ENCODE results near the gene FOXE1.
A peak's percentile ranks its signal among the peaks of the same experiment; 100 is the strongest.

Gene FOXE1

DNA sequence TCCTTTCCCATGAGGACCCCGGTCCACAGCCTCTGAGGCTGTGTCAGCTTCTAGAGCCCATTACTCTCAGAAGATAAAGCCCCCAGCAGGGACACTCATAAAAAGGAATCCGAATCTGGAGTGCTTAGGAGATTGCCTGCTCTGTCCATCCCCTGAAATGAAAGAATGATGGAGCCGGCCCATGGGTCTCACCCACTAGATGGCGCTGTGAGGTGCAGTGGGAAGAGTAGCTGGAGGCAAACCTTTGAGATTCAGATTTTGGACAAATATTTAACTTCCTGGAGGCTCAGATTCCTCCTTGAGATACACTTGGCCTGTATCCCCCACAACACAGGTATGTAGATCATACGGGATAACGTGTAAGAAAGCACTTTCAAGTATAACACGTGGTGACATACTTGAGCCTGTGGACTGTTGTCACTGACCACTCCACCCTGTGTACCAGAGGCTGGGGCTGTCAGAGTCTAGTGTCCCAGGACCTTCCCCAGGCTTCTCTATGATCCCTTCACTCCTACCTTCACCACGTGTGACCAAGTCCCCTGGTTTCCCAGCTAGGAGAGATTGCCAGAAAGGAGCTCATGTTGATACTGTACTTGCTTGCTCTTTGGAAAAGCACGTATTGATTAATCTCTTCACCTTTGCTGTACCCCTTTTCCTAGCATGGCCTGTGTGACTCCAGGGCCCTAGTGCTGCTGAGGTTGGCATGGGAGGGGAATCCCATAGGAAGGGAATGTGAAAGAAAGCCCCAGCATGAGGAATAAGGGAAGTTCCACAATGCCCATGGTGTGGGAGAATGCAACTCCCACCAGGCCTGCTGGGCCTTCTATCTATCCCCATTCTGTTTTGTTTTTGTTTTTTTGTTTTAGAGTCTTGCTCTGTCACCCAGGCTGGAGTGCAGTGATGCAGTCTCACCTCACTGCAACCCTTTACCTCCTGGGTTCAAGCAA, 37.2 kb downstream of the FOXE1 start:
- TF ChIP-seq, protein P1, sequence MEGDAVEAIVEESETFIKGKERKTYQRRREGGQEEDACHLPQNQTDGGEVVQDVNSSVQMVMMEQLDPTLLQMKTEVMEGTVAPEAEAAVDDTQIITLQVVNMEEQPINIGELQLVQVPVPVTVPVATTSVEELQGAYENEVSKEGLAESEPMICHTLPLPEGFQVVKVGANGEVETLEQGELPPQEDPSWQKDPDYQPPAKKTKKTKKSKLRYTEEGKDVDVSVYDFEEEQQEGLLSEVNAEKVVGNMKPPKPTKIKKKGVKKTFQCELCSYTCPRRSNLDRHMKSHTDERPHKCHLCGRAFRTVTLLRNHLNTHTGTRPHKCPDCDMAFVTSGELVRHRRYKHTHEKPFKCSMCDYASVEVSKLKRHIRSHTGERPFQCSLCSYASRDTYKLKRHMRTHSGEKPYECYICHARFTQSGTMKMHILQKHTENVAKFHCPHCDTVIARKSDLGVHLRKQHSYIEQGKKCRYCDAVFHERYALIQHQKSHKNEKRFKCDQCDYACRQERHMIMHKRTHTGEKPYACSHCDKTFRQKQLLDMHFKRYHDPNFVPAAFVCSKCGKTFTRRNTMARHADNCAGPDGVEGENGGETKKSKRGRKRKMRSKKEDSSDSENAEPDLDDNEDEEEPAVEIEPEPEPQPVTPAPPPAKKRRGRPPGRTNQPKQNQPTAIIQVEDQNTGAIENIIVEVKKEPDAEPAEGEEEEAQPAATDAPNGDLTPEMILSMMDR (conservative IDR thresholded peaks at IDR 0.05; ENCODE audit: low read depth, low read length): peak; percentile 80
- no peak overlapping the region for H3K27ac ChIP-seq
- H3K9ac ChIP-seq: no peak overlapping the region
- no peak overlapping the region for H3K4me2 ChIP-seq
- H3K79me2 ChIP-seq (ENCODE audit: insufficient read depth, low read depth): no peaks in the 10 kb centered on the region
- H3K27me3 ChIP-seq (ENCODE audit: insufficient read depth, low read depth): no peaks in the 10 kb centered on the region
- no peaks in the 10 kb centered on the region for H3K36me3 ChIP-seq (ENCODE audit: insufficient read depth)
- H2AFZ ChIP-seq (ENCODE audit: low read depth): no peak overlapping the region
- H4K20me1 ChIP-seq (ENCODE audit: insufficient read depth): no peaks in the 10 kb centered on the region
- H3K4me1 ChIP-seq (ENCODE audit: low read depth, poor library complexity, severe bottlenecking): no peaks in the 10 kb centered on the region
- no peak overlapping the region for H3K4me3 ChIP-seq (IDR thresholded peaks at IDR 0.05; ENCODE audit: insufficient read depth, low read depth, low read length)

DNA sequence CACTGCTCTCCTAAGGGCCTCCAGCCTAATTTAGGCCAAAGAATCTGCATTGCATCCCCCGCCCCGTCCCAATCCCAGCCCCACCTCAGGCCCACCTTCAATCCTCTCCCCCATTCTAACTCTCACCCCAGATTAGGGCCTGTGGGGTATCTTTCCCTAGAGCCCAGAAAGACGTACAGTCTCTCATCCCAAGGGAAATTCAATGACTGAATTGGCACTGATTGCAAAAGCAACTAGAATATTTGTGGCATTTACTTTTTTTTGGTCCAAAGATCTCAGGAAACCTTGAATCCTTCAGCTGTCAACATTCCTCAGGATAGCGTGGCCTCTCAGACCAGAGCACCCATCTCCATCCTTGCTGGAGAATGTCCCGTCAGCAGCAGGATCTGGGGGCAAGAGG, 38.7 kb downstream of the FOXE1 start:
- H3K36me3 ChIP-seq (ENCODE audit: insufficient read depth): no peaks in the 10 kb centered on the region
- no peak overlapping the region for H2AFZ ChIP-seq (ENCODE audit: low read depth)
- H3K4me2 ChIP-seq: no peak overlapping the region
- H3K27me3 ChIP-seq (ENCODE audit: insufficient read depth, low read depth): no peaks in the 10 kb centered on the region
- no peak overlapping the region for H3K27ac ChIP-seq
- H3K4me3 ChIP-seq (IDR thresholded peaks at IDR 0.05; ENCODE audit: insufficient read depth, low read depth, low read length): no peak overlapping the region
- TF ChIP-seq, protein P1 (conservative IDR thresholded peaks at IDR 0.05; ENCODE audit: low read depth, low read length): no peak
- no peak overlapping the region for H3K9ac ChIP-seq
- H3K79me2 ChIP-seq (ENCODE audit: insufficient read depth, low read depth): no peaks in the 10 kb centered on the region
- no peaks in the 10 kb centered on the region for H4K20me1 ChIP-seq (ENCODE audit: insufficient read depth)
- no peaks in the 10 kb centered on the region for H3K4me1 ChIP-seq (ENCODE audit: low read depth, poor library complexity, severe bottlenecking)

DNA sequence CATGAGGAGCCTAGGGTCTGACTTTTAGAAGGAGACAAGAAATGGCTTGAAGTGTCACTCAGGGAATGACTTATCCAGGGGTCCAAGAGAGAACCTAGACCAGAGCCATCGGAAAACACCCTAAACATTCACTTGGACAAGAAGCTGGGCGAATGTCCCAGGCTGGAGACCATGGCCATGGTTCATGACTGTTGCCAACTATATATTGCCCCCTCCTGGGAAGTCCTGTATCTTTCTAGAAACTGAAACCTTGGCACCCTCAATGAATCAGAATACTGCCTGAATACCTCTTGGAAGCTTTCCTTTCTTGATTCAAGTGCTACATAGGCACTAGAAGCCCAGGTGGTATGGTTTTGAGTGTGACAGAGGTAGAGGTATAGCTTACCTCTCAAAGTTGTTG, 39.4 kb downstream of the FOXE1 start:
- Histone ChIP-seq H3K9ac (no peak overlapping the region), H3K79me2 (ENCODE audit: insufficient read depth, low read depth) (no peaks in the 10 kb centered on the region), H3K4me3 (IDR thresholded peaks at IDR 0.05; ENCODE audit: insufficient read depth, low read depth, low read length) (no peak overlapping the region), H3K36me3 (ENCODE audit: insufficient read depth) (no peaks in the 10 kb centered on the region), H3K27ac (no peak overlapping the region), H4K20me1 (ENCODE audit: insufficient read depth) (no peaks in the 10 kb centered on the region), H3K4me1 (ENCODE audit: low read depth, poor library complexity, severe bottlenecking) (no peaks in the 10 kb centered on the region), H3K4me2 (no peak overlapping the region), H2AFZ (ENCODE audit: low read depth) (no peak overlapping the region), H3K27me3 (ENCODE audit: insufficient read depth, low read depth) (no peaks in the 10 kb centered on the region)
- TF ChIP-seq, protein P1 (conservative IDR thresholded peaks at IDR 0.05; ENCODE audit: low read depth, low read length): no peak

DNA sequence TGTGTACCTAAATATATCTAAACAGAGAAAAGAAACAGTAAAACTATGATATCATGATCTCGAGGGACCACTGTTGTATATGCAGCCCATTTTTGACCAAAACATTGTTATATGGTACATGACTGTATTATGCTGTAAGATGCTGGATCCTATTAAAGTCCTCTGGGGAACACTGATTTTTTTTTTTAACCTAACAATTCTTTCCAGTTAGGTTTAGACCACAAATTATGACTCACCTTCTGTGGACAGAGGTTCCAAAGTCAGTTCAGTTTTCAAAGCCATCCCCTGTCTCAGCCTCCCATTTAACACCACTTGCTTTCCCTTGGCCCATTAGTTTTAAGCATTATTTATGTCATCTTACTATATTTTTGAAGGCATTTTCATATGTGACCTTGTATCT, 42.2 kb downstream of the FOXE1 start:
- H3K4me1 ChIP-seq (ENCODE audit: low read depth, poor library complexity, severe bottlenecking): no peaks in the 10 kb centered on the region
- no peaks in the 10 kb centered on the region for H3K27me3 ChIP-seq (ENCODE audit: insufficient read depth, low read depth)
- H3K4me2 ChIP-seq: no peak overlapping the region
- no peaks in the 10 kb centered on the region for H4K20me1 ChIP-seq (ENCODE audit: insufficient read depth)
- no peaks in the 10 kb centered on the region for H3K36me3 ChIP-seq (ENCODE audit: insufficient read depth)
- H3K4me3 ChIP-seq (IDR thresholded peaks at IDR 0.05; ENCODE audit: insufficient read depth, low read depth, low read length): no peak overlapping the region
- TF ChIP-seq, protein P1 (conservative IDR thresholded peaks at IDR 0.05; ENCODE audit: low read depth, low read length): no peak
- no peak overlapping the region for H3K9ac ChIP-seq
- H3K79me2 ChIP-seq (ENCODE audit: insufficient read depth, low read depth): no peaks in the 10 kb centered on the region
- H3K27ac ChIP-seq: no peak overlapping the region
- H2AFZ ChIP-seq (ENCODE audit: low read depth): no peak overlapping the region
